Raji (cell line): ENCODE data around the gene EDA.

ENCODE experiments used
- POLR2A ChIP-seq: IDR thresholded peaks from 2 replicates; pipeline ENCODE4 v1.6.1; 2011; ENCODE audit warnings: low read depth, low read length, control low read depth; ENCODE audit not compliant: insufficient read depth

The EDA gene

DNA sequence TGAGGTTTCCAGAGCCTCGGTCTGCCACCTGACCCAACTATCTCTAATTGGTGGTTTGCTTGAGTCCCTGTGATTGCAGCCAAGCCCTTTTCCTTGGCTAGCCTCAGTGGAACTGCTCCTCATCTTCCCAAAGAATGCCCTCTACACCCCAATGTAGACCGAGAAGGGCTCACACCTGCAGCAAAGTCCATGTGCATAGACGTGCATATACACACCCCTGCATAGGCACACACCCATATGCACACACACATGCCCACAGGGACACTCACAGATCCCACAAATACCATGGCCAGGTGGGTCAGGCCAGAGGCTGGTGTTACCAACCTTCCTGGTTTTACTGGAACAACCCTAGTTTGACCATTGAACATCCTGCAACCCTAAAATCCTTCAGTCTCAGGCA is 433.5 kb downstream of the EDA start:
- TF ChIP-seq POLR2A, result no peak

DNA sequence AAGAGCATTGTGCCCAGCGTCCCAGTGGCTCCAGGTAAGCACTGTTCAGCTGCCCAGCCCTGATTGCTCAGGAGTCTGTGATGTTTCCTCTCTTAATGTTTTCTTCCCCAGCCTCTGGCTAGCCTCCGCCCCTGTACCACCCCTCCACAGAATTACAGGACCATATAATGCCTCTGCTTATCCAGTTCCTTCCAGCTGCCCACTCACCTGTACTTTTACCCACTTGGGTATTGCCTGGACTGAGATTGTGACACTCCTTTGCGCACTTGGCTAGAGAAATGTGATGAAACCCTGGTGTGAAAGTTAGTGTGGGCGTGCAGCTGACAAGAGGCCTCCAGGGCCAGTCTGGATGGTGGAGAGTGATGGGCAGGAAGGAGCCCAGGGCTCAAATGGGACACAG is 434.0 kb downstream of the EDA start, which contains the start of gene AWAT2:
TSS of gene AWAT2 (minus strand) at position 14 of the 400 bp plus-strand sequence. CDS start at position 8, 6 bp downstream.
- no peak for TF ChIP-seq POLR2A

DNA sequence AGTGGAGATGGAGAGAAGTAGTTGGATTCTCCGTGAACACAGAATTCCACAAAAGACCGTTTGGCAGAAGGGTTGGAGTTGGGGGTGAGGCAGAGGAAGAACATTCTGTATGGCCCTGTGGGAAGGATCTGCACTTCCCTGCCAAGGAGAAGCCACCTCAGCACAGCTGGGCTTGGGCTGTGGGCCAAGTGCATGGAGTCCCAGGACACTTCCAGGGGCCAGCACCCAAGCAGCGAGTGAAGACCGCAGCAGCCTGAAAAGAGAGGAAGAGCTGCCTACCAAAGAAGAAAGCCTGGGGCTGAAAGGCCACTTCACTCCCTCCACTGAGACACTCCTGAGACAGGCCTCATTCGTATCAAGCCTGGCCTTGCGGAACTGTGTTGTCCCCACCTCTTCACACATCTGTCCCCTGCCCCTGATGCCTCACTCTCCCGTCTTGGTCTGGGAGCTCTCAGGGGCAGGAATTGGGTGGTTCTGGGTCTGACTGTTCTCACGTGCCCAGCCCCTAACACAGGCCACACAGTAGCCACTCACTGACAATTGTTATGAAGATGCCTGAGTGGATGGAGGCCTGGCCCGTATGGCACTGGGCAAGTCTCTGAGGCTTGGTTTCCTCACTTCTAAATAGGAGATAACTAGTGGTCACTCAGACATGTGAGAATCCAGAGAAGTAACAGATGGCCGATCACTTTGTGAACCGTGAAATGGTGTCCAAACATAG is 437.1 kb downstream of the EDA start:
- TF ChIP-seq POLR2A, result no peak

DNA sequence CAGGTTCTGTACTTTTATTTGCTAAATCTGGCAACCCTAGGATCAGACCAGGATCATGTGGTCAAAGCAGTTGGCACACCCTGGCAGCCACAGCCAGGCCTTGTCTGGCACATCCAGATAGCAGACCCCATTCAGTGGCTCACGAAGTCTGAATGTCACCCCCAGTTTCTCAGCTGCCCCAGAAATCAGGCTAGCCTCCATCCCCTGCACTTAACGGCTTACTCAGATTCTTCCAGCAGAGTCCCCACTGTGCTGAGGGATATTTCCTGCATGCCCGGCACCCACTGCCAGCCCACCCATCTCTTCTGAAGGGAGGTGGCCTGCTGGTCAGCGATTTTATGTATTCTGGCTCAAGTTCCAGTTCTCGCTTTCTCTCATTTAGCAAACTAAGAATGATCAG is 438.5 kb downstream of the EDA start:
- no peak for TF ChIP-seq POLR2A

DNA sequence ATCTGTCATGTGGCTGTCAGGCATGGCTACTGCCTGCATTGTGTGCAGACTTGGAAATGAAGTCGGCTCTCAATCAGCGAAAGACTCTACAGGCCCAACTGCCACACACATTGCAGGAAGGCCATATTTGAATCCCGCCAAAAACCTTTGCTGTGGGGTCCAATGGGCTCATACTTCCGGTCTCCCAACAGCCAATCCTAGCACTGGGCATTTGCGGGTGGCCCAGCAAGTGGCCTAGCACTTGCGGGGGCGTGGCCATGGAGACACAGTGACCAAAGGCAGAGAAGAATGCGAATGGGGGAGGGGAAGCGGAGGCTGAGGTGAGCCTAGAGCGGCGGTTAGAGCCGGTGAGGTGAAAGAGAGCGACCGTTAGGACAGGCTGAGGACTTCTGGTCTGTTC is 446.2 kb downstream of the EDA start, which contains the start of gene OTUD6A:
TSS of gene OTUD6A (plus strand) at position 382 of the 400 bp plus-strand sequence. CDS start 68 bp downstream, outside the sequence.
- no peak for TF ChIP-seq POLR2A

DNA sequence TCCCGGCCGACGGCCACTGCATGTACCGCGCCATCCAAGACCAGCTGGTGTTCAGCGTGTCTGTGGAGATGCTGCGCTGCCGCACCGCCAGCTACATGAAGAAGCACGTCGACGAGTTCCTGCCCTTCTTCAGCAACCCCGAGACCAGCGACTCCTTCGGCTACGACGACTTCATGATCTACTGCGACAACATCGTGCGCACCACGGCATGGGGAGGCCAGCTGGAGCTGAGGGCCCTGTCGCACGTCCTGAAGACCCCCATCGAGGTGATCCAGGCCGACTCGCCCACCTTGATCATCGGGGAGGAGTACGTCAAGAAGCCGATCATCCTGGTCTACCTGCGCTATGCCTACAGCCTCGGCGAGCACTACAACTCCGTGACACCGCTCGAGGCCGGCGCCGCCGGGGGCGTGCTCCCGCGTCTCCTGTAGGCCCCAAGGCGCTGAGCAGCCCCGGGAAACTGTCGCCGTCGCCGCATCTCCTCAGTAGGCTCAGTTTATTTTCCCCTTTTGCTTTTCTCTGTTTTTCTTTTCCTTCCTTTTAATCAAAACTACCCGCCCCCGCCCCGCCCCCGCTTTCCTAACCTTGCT is 447.1 kb downstream of the EDA start:
- no peak for TF ChIP-seq POLR2A

DNA sequence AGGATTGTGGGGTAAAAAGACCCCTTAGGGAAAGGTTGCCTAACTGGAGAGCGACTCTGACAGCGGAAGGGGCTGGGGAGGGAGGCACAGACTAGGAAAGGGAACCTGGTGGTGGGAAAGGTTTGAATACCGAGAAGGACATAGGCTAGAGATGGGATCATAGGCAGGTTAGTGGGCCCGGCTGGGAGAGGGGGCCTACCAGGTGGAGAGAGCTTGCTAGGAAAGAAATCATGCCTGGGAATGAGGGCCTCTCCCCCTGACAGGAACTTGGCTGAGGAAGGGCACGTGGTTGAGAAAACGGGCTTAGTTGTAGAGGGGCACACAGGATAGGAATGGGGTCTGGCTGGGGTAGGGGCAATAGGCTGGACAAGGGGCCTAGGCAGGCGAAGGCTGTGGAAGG is 450.7 kb downstream of the EDA start:
- no peak for TF ChIP-seq POLR2A

DNA sequence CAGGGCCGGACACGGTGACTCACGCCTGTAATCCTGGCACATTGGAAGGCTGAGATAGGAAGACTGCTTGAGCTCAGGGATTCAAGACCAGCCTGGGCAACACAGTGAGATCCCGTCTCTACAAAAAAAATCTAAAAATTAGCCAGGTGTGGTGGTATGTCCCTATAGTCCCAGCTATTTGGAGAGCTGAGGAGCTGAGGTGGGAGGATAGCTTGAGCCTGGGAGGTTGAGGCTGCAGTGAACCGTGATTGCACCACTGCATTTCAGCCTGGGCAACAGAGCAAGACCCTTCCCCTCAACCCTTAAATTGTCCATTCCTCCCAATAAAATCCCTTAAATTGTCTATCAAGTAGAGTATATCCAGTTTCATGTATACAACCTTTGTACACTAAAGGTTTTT is 463.4 kb downstream of the EDA start:
- no peak for TF ChIP-seq POLR2A

DNA sequence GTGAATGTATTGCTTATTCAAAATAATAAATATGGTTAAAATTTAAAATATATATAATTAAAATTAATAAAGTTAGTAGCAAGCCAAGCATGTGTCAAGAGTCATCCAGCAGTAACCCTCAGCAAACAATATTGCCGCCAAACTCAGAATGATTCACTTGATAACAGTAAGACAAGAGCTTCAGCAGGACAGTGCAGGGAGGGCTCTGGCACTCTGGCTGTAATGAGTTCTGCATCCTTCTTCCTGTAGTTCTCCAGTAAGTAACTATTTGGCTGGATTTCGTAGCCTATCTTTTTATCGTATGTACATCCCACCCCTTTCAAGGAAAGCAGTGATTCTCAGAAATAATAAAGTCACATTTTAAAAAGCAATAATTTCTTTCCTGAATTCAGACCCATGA is 464.0 kb downstream of the EDA start:
- no peak for TF ChIP-seq POLR2A

DNA sequence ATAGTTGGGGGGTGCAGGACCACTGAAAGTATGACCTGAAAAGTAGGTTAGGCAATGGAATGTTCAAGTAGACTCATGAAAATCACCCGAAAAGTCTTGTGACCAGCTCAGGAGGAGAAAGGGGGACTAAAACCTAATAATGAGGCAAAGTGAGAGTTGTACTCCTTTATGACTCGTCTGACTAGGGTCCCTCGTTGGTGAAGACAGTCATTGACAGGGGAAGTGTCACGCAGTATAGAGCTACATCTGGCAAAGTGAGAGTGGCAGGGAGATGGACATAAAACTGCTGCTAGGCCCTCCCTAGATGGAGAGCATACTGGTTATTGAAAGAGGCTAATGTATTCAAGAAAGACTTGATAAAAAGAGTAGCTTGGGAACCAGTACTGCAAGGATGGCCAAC is 466.8 kb downstream of the EDA start:
- no peak for TF ChIP-seq POLR2A

DNA sequence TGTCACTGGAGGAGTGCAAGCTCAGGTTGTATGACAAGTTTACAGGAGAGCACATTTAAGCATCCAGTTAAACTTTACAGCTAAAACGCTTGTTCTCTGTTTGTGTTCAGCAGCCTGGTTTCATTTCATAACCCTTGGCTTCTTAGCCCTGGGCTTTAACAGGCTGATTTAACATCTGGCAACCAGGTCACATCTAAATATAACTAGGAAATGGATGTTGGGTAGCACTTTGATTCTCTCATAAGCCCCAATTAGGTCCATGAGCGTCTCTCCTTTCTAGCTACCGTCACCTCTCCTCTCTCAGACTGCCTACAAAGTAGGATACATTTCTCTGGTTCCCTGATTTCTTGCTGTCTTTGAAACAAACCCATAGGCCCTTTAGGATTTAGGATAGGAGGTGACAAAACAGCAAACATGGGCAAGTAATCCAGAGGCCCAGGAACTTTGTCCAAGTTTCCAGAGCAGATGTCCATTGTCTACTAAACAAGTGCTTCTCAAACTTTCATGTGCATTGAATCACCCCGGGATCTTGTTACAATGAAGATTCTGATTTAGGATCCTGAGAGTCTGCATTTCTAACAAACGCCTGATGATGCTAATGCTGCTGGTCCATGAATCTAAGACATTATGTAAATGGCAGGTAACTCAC is 468.8 kb downstream of the EDA start:
- no peak for TF ChIP-seq POLR2A

DNA sequence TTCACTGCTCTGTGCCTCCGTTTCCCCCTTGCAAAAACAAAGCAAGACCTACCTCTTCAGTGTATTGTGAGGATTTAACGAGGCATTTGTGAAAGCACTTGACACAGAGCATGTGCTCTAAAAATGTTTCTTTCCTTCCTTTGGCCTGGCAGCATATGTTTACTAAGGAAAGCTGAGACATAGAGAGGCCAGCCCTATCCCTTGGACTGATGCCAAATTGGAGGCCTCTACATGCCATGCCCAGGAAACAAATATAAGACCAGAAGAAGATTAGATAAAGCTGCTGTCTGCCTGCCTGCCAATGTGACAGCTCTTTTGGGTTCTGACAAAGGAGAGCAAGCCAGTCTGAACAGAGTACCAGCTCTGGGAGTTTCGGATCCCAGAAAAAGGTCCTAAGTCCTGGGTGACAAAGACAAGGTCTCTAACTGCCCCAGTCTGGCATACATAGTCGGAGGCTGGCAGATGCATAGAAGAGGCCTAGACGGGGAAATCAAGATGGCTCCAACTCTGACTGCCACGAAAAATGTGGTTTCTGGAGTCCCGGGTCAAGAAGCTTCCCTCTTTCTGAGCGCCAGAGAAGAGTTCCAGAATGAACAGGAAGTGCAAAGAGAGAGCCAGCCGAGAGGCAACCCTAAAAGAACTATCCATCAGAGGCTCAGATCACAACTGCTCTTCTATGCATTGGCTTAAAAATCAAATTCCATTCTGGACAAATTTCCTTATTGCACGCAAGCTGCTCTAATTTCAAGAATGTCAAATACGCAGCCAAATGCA is 472.1 kb downstream of the EDA start:
- TF ChIP-seq POLR2A, result no peak

DNA sequence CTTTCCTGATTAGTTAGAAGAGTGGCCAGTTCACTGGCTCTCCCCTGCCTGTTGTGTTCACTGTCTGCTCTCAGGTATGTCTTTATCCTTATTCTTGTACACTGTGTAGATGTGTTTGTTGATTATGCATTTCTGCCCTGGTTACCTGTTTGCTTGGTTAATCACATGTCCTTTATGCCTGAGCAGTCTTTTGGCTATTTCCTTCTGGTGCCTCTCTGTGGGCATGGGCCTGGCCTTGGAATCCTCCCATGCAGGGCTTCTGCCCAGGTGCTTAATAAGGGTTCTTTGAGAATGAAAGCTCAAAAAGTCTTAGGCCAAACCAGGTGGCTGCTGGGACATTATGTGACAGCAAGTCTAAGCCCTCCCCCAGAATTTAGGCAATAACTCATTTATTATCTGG is 472.8 kb downstream of the EDA start:
- TF ChIP-seq POLR2A, result no peak
